ENCODE results near the gene RPS14. TPM values are rescaled to one million over a fixed set of nuclear protein-coding genes. Genes with fewer than 3 reads are reported as not detected.
"Not testable (repeated sequence)": the region's sequence is repeated elsewhere in the genome, so short reads cannot be mapped to it uniquely, and the experiment has no call there.

Gene RPS14
- total RNA-seq, 1 experiment from 2014 or later = 1,800 TPM

- DNase-seq (ENCODE audit: low read depth) = no peak
These were observed 32.5 kb upstream of the RPS14 start for GRCh38 chr5:150481972-150482406.

DNA sequence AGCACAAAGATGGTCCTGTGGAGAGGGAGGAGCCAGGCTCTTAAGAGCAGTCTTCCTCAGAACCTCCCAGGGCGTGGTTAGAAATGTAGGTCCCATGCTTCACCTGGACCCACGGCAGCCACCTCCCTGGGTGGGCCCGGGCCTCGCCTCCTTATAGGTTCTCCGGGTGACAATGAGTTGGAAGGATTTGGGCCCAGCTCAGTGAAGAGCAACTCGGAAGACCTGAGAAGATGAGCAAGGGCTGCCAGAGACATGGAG, 32.1 kb upstream of the RPS14 start:
- no peak for DNase-seq (ENCODE audit: low read depth)

DNA sequence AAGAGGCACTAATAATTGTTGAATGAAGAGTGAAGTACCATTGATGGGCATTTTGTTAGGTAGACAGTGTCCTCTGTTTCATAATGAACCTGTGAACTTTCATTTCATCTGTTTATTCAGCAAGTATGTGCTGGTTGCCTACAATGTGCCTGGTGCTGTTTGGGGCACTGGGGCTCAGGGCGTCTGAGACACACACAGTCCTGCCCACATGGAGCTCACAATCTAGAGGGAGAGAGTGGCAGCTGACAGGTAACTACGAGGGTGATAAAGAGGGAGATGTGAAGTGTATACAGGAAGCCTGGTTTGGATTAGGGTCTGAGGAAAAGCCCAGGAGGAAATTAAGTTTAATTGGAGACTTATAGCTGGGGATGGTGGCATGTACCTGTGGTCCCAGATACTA, 29.9 kb upstream of the RPS14 start:
- DNase-seq (ENCODE audit: low read depth) = no peak

DNA sequence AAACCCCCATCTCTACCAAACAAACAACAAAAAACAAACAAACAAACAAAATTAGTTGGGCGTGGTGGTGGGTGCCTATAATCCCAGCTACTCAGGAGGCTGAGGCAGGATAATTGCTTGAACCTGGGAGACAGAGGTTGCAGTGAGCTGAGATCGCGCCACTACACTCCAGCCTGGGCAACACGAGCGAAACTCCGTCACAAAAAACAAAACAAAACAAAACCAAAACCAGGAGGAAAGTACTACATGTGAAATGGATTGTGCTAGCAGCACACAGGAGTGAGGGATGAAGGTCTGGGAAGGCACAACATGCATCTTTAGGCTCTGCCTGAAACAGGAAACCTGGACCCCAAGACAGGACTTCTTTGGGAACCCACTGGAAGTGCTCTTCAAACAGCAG, 27.0 kb upstream of the RPS14 start:
- not testable (repeated sequence) for DNase-seq (ENCODE audit: low read depth)

DNA sequence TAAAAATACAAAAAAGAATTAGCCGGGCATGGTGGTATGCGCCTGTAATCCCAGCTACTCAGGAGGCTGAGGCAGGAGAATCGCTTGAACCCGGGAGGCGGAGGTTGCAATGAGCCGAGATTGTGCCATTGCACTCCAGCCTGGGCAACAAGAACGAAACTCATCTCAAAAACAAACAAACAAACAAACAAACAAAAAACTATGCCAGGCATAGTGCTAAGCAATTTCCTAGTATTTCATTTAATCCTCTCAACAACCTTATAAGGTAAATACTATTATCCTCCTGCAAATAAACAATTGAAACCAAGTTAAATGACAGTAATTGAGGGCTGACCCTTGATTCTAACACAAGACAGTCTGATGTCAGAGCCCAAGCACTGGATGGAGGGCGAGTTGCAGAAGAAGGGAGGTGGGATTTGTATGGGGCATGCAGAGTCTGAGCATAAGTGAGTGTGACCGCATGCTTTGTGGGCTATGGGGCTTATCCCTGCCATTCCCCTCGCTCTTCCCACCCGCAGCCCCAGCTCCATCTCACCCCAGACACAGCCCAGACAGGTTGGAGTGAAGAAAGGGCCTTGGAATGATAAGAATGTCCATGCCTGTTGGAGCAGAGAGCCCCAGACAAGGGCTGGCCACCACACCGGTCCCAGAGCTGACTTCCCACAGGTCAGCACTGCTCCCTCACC, 24.3 kb upstream of the RPS14 start:
- peak; percentile 82 for DNase-seq (ENCODE audit: low read depth)

GRCh38 chr5:150469718-150470469, 20.4 kb upstream of the RPS14 start:
- peak; percentile 95 for DNase-seq (ENCODE audit: low read depth)

DNA sequence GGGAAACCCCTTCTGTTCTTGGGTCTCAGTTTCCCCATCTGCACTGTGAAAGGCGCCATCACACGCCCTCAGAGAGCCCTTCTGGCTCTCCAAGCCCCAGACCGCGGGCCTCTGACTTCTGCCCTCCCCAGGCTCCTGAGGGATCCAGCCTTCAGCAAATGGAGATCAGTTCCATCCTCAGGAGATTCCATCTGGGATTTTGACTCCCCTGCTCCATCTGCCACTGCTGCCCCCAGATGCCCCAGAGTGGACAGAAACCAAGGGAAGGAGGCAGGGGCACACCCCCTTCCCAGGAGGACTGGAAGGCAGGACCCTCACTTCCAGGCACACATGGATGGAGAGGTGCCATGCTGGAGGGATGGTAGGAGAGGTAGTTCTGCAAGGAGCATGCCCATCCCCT, 18.7 kb upstream of the RPS14 start:
- DNase-seq (ENCODE audit: low read depth) = no peak

GRCh38 chr5:150465927-150466326, 16.4 kb upstream of the RPS14 start:
- no peak for DNase-seq (ENCODE audit: low read depth)

DNA sequence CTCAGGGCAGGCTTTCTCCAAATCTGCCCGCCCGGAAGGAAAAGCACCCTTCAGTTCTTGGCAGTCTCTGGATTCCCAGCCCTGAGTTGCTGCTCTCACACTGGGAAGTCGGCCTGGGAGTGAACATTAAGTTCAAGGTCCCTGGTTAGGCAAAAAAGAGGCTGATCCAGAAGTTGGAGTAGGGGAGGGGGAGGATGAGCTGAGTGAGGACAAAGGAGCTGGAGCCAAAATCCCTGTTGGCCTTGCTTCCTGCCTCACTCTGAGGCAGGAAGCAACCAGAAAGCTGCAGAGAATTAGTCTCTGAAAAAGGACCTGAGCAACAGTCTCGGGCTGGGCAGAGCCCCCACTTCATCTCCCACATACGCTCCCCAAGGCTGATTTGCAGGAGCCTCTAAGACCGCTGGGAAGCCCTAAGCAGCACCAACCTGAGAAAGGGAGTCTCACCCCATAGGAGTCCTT, 15.0 kb upstream of the RPS14 start:
- DNase-seq (ENCODE audit: low read depth) = no peak

GRCh38 chr5:150461231-150461630, 11.7 kb upstream of the RPS14 start:
- DNase-seq (ENCODE audit: low read depth) = no peak

DNA sequence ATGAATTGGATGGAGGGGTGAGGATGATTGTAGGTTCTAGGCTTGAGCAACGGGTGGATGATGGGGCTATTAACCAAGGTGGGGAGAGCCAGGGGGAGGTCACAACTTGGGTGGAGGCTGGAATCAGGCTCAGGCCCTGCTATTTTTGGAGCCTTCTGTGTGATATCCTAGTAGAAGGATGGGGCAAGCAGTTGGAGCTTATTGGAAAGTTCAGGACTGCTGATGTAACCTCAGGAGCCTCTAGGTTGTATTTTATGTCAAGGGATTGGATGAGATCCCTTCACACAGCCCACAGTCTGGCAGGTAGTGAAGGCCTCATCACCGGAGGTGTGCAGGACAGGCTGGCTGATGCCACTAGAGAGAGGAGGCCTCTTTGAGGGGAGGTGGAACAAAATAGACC, 11.2 kb upstream of the RPS14 start:
- DNase-seq (ENCODE audit: low read depth) = no peak

DNA sequence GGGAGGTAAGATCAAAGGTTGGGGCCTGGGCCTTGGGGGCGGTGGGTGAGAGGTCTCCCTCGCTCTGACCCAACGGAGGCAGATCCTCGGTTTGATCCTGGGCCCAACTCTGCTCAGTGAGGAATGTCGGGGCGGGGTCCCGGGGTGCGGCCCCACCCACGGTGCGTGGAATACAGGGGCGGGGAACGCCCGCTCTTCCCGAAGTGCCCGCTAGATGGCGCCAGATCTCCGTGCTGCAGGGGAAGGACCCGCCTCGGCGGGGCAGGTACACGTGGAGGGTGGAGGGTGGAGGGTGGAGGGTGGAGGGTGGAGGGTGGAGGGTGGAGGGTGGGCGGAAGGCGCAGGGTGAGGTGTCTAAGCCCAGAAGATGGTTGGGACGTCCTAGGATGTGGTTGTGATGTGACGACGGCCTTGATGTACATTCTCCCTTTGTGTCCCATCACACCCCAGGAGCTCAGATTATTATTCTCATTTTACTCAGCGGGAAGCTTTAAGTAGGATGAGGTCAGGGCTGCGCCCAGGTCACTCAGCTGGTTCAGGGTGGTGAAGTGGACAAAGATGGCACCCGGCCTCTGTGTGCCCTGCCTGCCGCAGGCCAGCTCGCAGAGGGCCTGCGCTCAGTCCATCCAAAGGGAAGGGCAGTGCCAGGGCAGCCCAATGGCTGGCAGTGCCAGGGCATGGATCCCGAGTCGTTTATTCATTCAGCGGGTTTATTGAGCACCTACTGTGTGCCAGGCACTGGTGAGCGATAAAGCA, 9.4 kb upstream of the RPS14 start:
- DNase-seq (ENCODE audit: low read depth) = peak; percentile 69

DNA sequence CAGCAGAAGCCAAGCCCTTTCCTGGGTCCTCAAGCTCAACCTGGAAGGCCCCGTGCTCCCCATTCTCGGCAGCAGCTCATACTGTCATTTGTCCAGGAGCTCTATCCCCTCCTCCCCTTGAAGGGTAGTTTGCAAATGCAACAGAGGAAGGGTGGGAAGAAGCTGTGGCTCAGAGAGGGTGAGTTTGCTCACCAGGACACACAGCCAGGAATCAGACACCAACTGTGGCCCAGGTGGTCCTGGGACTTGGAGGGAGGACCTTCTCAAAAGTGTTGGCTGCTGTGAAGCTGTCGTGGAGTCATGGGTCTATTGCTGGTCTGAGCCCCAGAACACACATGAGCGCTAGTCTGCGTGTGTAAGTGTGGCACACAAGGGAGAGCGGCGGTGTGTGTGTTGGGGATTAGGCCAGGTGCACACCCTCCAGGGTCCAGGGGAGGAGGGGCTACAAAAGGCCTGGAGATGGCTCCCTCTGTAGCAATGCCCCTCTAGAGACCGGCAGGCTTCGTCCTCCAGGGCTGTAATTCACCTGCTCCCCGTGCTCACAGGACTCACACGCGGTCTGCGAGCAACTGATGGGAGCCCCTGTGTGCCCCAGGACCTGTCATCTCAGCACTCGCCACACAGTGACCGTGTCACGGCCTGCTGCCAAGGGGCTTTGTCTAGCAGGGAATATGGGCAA, 8.2 kb upstream of the RPS14 start:
- DNase-seq (ENCODE audit: low read depth) = no peak

DNA sequence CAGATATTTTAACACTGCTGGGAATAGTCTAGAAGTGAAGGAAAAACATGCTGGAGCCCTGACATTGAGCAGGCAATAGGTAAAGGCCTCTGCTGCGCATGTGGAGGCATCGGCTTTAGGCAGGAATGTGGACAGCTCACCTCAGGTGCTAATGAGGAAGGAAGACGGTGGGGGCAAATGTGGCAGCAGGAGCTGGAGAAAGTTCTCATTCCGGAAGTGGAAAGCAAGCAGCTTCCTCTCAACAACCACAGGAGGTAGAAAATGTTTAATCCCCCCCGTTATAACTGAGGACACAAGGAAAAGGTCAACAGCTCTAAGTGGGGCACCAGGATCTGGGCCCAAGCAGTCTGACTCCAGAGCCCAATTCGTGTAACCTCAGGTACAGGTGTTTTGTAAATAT, 7.6 kb upstream of the RPS14 start:
- DNase-seq (ENCODE audit: low read depth) = no peak

- no peak for DNase-seq (ENCODE audit: low read depth)
These were observed 5.1 kb upstream of the RPS14 start for GRCh38 chr5:150454492-150455229.

DNA sequence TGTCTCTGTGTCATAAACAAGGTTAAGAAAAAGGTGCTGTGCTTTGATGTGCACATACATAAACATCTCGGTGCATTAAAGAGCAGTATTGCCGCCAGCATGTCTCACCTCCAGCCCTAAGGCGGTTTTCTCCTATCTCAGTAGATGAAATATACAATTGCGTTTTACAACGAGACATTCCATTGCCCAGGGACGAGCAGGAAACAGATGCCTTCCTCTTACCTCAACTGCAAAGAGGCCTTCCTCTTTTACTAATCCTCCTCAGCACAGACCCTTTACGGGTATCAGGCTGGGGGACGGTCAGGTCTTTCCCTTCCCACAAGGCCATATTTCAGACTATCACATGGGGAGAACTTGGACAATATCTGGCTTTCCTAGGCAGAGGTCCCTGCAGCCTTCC, 4.5 kb upstream of the RPS14 start:
- DNase-seq (ENCODE audit: low read depth) = not testable (repeated sequence)

DNA sequence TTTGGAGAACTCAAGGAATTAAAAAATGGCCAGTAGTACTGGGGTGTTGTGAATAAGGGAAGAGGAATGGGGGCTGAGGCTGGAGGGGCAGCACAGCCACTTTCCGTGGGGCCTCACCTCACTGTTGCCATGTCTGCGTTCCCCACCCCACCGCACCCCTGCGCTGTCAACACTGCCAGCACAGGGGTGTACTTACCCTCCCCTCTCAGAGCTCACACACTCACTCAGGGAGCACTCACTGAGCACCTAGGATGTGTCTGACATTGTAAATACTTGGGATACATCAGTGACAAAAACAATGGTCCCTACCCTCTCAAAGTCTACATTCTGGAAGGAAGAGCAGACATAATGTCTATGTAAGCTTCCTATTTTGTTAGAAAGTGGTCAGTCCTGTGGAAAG, 3.4 kb upstream of the RPS14 start:
- no peak for DNase-seq (ENCODE audit: low read depth)

DNA sequence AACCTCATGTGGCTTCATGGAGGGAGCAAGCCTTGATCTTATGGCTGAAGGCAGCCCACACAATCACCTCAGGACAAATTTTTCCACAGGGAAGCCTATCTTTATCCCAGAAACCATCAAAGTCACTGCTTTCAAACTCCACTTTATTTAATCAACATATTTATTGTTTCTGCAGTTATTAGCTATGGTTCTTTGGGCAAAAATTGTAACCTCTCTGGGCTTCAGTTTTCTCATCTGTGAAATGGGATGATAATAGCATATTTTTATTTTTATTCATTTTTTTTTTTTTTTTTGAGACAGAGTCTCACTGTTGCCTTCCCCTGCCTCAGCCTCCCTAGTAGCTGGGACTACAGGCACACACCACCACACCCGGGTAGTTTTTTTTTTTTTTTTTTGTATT, 2.1 kb upstream of the RPS14 start:
- DNase-seq (ENCODE audit: low read depth) = no peak

GRCh38 chr5:150448952-150449516, 505 bp downstream of the RPS14 start:
- DNase-seq (ENCODE audit: low read depth) = no peak

DNA sequence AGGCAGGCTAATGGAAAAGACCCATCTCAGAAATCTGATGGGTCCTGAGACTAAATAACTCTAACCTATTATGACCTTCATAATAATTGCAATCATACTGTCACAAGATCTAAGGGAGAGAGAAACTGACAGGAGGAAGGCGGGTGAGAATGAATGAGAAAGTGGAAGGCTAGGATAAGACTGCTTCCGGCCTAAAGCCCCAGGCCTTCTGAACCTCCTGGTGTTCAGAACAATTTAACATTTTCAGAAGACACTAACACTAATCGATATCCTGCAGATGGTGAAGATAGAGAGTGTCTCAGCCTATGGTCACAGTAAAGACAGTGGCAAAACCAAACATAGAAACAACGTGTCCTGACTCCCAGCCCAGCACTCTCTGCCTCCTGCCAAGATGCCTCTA, 1.2 kb downstream of the RPS14 start:
- no peak for DNase-seq (ENCODE audit: low read depth)

GRCh38 chr5:150447188-150447587, 2.4 kb downstream of the RPS14 start:
- DNase-seq (ENCODE audit: low read depth) = no peak

Data from HT1080 (cell line).